SK-N-SH treated with all-trans-retinoic acid at 6 μM for 48 hours (cell line): ENCODE measurements around the gene GRID1.

Source experiments
- CREB5 ChIP-seq: fragments of 250-450 bp; sonication (Bioruptor Pico); IDR thresholded peaks from 2 replicates; pipeline ENCODE4 v1.5.1; 2020; ENCODE audit warnings: low read depth, mild to moderate bottlenecking, moderate library complexity
- CSDC2 ChIP-seq: fragments of 250-450 bp; sonication (Bioruptor Pico); IDR thresholded peaks from 2 replicates; pipeline ENCODE4 v1.5.0; 2020; ENCODE audit warnings: mild to moderate bottlenecking, moderate library complexity
- ISL1 ChIP-seq: fragments of 250-450 bp; sonication (Bioruptor Pico); IDR thresholded peaks from 2 replicates; pipeline ENCODE4 v2.1.2; 2022; ENCODE audit warnings: mild to moderate bottlenecking, moderate library complexity
- TCF4 ChIP-seq: fragments of 250-450 bp; sonication (Bioruptor Pico); IDR thresholded peaks from 2 replicates; pipeline ENCODE4 v1.8.0; 2021; ENCODE audit warnings: mild to moderate bottlenecking, moderate library complexity, borderline replicate concordance
- ZFP3 ChIP-seq: fragments of 250-450 bp; sonication (Bioruptor Pico); IDR thresholded peaks from 2 replicates; pipeline ENCODE4 v1.5.0; 2020; ENCODE audit warnings: mild to moderate bottlenecking, moderate library complexity
- ZFP30 ChIP-seq: fragments of 450-650 bp; formaldehyde crosslinking; IDR thresholded peaks from 2 replicates; pipeline ENCODE4 v1.5.0; 2022; ENCODE audit warnings: mild to moderate bottlenecking, moderate library complexity
- ZNF565 ChIP-seq: fragments of 450-650 bp; formaldehyde crosslinking; conservative IDR thresholded peaks from 2 replicates; pipeline ENCODE4 v1.5.0; 2020; ENCODE audit warnings: low read depth, mild to moderate bottlenecking, moderate library complexity
- ZNF70 ChIP-seq: fragments of 450-650 bp; formaldehyde crosslinking; IDR thresholded peaks from 2 replicates; pipeline ENCODE4 v1.5.0; 2020; ENCODE audit warnings: mild to moderate bottlenecking, moderate library complexity

DNA sequence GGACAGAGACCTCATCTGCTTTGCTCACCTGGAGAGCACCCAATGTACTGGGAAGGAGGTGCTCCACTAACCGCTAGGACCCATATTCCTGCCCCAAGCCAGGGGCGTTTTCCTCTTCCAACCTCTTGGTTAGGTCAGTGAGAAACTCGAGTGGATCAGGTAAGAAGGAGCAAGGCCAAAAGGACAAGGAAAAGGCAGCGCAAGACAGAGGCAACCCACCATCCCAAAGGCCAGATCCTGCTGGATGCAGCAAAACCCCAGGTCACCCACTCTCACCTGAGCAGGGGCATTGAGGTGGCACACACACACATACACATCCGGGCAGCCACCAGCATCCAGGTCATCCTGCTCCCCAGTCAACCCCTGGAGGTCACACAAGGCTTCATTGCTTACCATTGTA, 105.1 kb downstream of the GRID1 start:
- TF ChIP-seq ZFP3 (CRISPR knock-in tag) (no peak), CREB5 (no peak), CSDC2 (no peak), ISL1 (CRISPR knock-in tag) (no peak), ZFP30 (CRISPR knock-in tag) (no peak), ZNF565 (no peak), TCF4 (CRISPR knock-in tag) (no peak), ZNF70 (CRISPR knock-in tag) (no peak)
